GM12865 (cell line): ENCODE measurements around the gene EPAS1.

Source experiments
- DNase-seq: peaks from one replicate; pipeline ENCODE4 v3.0.0; 2010; ENCODE audit warnings: low read depth
- H3K4me3 ChIP-seq: 2 replicates; pipeline ENCODE4 v1.5.1; 2011; ENCODE audit warnings: mild to moderate bottlenecking, low read depth, low read length, control low read depth
- CTCF ChIP-seq: IDR thresholded peaks from 2 replicates; pipeline ENCODE4 v1.5.1; 2011; ENCODE audit warnings: low read length, control low read depth, low read depth, inconsistent platforms; ENCODE audit not compliant: insufficient read depth; ENCODE audit errors: missing control alignments

Gene EPAS1

GRCh38 chr2:46384457-46384815 lies 87.2 kb downstream of the EPAS1 start:
- TF ChIP-seq CTCF: no peak

DNA sequence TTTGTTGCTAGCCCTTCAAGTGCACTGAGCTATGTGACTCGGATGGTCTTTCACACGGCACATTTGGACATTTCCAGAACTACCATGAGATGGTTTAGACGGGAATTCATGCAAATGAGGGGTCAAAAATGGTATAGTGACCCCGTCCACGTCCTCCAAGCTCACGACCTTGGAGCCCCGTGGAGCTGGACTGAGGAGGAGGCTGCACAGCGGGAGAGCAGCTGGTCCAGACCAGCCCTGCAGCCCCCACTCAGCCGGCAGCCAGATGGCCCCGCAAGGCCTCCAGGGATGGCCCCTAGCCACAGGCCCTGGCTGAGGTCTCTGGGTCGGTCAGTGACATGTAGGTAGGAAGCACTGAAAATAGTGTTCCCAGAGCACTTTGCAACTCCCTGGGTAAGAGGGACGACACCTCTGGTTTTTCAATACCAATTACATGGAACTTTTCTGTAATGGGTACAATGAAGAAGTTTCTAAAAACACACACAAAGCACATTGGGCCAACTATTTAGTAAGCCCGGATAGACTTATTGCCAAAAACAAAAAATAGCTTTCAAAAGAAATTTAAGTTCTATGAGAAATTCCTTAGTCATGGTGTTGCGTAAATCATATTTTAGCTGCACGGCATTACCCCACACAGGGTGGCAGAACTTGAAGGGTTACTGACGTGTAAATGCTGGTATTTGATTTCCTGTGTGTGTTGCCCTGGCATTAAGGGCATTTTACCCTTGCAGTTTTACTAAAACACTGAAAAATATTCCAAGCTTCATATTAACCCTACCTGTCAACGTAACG lies 88.8 kb downstream of the EPAS1 start:
- DNase-seq: no peak
- TF ChIP-seq CTCF: no peak
- H3K4me3 ChIP-seq: no peak overlapping the region

More at GRCh38 chr2:46384457-46384815, 87.2 kb downstream of the EPAS1 start:
- no peak overlapping the region for H3K4me3 ChIP-seq
- no peak for DNase-seq

GRCh38 chr2:46386763-46387162 lies 89.6 kb downstream of the EPAS1 start:
- H3K4me3 ChIP-seq: no peak overlapping the region
- no peak for TF ChIP-seq CTCF
- DNase-seq: no peak

GRCh38 chr2:46387292-46387691 lies 90.1 kb downstream of the EPAS1 start:
- DNase-seq: no peak

DNA sequence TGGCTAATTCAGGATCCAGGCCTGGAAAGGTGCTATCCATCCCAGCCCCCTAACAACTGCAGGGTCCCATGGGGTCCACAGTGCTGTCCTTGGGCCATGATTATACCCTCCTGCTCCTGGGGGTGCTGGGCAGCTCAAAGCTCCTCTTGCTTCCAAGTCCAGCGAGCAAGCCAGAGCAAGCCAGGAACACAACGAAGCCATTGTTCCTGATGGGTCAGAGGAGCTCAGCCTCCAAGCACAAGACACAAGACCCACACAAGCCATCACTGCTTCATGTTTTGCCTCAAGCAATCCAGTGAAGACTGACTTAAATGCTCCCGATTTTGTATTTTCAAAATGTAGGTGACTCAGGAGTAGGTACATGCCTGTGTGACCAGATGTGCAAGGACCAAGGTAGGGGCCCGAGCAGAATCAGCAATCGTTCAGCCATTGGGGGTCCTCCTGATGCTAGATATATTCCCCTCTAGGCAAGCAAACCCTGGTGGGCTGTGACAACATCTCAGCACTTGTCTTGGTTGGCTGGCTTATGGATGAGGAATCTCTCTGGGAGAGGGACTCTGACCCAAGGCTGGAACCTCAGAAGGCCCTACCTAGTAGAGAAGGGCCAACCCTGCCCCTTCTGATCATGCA lies 90.8 kb downstream of the EPAS1 start:
- TF ChIP-seq CTCF: no peak
- DNase-seq: no peak
- H3K4me3 ChIP-seq: no peak overlapping the region

More at GRCh38 chr2:46387292-46387691, 90.1 kb downstream of the EPAS1 start:
- H3K4me3 ChIP-seq: no peak overlapping the region
- no peak for TF ChIP-seq CTCF

DNA sequence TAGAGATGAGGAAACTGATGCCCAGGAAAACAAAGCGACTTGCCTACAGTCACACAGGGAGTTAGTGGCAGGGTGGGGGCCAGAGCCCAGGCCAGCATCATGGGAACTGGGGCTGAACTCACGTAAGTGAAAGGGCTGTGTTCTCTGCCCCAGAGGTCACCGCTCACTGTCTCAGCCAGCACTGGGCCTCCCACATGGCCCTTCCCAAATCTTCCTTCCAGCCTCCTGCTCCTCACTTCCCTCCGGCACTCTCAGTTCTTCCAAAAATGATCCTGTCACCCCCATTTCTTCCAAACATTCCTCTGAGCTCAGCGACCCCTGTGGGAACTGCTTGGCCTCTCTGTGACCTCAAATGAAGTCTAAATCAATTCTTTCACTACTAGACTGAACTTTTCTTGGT lies 91.7 kb downstream of the EPAS1 start:
- H3K4me3 ChIP-seq: no peak overlapping the region
- no peak for DNase-seq
- no peak for TF ChIP-seq CTCF

- DNase-seq: no peak
- no peak overlapping the region for H3K4me3 ChIP-seq
- TF ChIP-seq CTCF: no peak
Observed at GRCh38 chr2:46389417-46389916, 92.3 kb downstream of the EPAS1 start.
